IMR-90 (cell line): ENCODE results near the gene ARHGEF26. TPM values are rescaled to one million over a fixed set of nuclear protein-coding genes. Genes with fewer than 3 reads are reported as not detected.

Experiments used
- ATAC-seq: fragments of 200-7000 bp; cut with Tn5 transposase; 2 replicates; pipeline ENCODE4 v1.9.1; 2020; ENCODE audit warnings: low read depth, mild to moderate bottlenecking, moderate library complexity
- BruUV-seq: library from RNA; stranded (reverse); fragments of 400-500 nt; replicated peaks from 2 replicates; lab custom pipeline; 2021; lab: Mats Ljungman, UMichigan
- CTCF ChIA-PET: fragments of 300-600 bp; formaldehyde crosslinking; extraction: SDS; loops from one replicate; lab custom pipeline; 2021; ENCODE audit warnings: antibody characterized with exemption; lab: Yijun Ruan, JAX
- POLR2A ChIA-PET: fragments of 300-600 bp; sonication (Branson Sonifier 250); formaldehyde crosslinking; loops from one replicate; lab custom pipeline; 2022; ENCODE audit warnings: antibody characterized with exemption; ENCODE audit not compliant: unreplicated experiment; lab: Charles Lee
- DNase-seq: peaks from one replicate; pipeline ENCODE4 v3.0.0; 2013
- H2AFZ ChIP-seq: replicated peaks from 2 replicates; pipeline ENCODE3; 2013; ENCODE audit warnings: low read length, mild to moderate bottlenecking; ENCODE audit not compliant: poor library complexity
- H2AK5ac ChIP-seq: 2 replicates; pipeline ENCODE4 v1.6.1; 2013; ENCODE audit warnings: low read depth, low read length, inconsistent platforms
- H2AK9ac ChIP-seq: replicated peaks from 2 replicates; pipeline ENCODE3; 2013; ENCODE audit warnings: mild to moderate bottlenecking, low read depth, low read length, moderate library complexity; ENCODE audit not compliant: poor library complexity
- H2BK120ac ChIP-seq: 2 replicates; pipeline ENCODE4 v1.6.1; 2013; ENCODE audit warnings: low read depth, low read length, inconsistent platforms
- H2BK15ac ChIP-seq: 3 replicates; pipeline ENCODE4 v1.6.1; 2013; ENCODE audit warnings: low read depth, low read length, inconsistent platforms
- H2BK20ac ChIP-seq: 2 replicates; pipeline ENCODE4 v1.6.1; 2013; ENCODE audit warnings: low read depth, mild to moderate bottlenecking, inconsistent platforms, low read length, moderate library complexity
- H2BK5ac ChIP-seq: 2 replicates; pipeline ENCODE4 v1.6.1; 2013; ENCODE audit warnings: mild to moderate bottlenecking, low read depth, low read length, inconsistent platforms; ENCODE audit not compliant: poor library complexity, severe bottlenecking
- H3K14ac ChIP-seq: replicated peaks from 2 replicates; pipeline ENCODE4 v1.6.1; 2013; ENCODE audit warnings: low read depth, low read length, inconsistent platforms
- H3K18ac ChIP-seq: 2 replicates; pipeline ENCODE4 v1.6.1; 2013; ENCODE audit warnings: low read depth, low read length, control low read depth
- H3K23ac ChIP-seq: 2 replicates; pipeline ENCODE4 v1.6.1; 2013; ENCODE audit warnings: low read depth, low read length, inconsistent platforms
- H3K27ac ChIP-seq: 2 replicates; pipeline ENCODE4 v1.5.1; 2013; ENCODE audit warnings: mild to moderate bottlenecking, control low read depth, low read length; ENCODE audit not compliant: insufficient read depth
- H3K27me3 ChIP-seq: 2 replicates; pipeline ENCODE4 v1.6.1; 2013; ENCODE audit warnings: low read length; ENCODE audit not compliant: control insufficient read depth, insufficient read depth
- H3K36me3 ChIP-seq: 2 replicates; pipeline ENCODE4 v1.6.1; 2013; ENCODE audit warnings: low read length, mixed read lengths; ENCODE audit not compliant: control insufficient read depth, insufficient read depth
- H3K4ac ChIP-seq: 2 replicates; pipeline ENCODE4 v1.6.1; 2013; ENCODE audit warnings: low read depth, low read length, inconsistent platforms
- H3K4me1 ChIP-seq: 2 replicates; pipeline ENCODE4 v1.6.1; 2013; ENCODE audit warnings: low read length, mixed read lengths; ENCODE audit not compliant: control insufficient read depth, insufficient read depth
- H3K4me2 ChIP-seq: 2 replicates; pipeline ENCODE4 v1.6.1; 2013; ENCODE audit warnings: low read depth, mild to moderate bottlenecking, control low read depth, low read length, moderate library complexity
- H3K4me3 ChIP-seq: 2 replicates; pipeline ENCODE4 v1.5.1; 2013; ENCODE audit warnings: low read depth, mild to moderate bottlenecking, control low read depth, low read length, moderate library complexity; ENCODE audit not compliant: insufficient read depth
- H3K56ac ChIP-seq: 2 replicates; pipeline ENCODE4 v1.6.1; 2013; ENCODE audit warnings: low read length, inconsistent platforms; ENCODE audit not compliant: insufficient read depth; ENCODE audit errors: extremely low read depth
- H3K79me1 ChIP-seq, 2 experiments: 2 replicates each; pipeline ENCODE4 v1.6.1; 2013; ENCODE audit warnings: low read length in 2 of 2, inconsistent platforms in 1 of 2, low read depth in 1 of 2
- H3K9ac ChIP-seq: 2 replicates; pipeline ENCODE4 v1.6.1; 2013; ENCODE audit warnings: low read depth, low read length, control low read depth
- H3K9me1 ChIP-seq: 2 replicates; pipeline ENCODE4 v1.6.1; 2013; ENCODE audit warnings: low read length, inconsistent platforms; ENCODE audit not compliant: insufficient read depth
- H3K9me3 ChIP-seq: 2 replicates; pipeline ENCODE4 v1.6.1; 2013; ENCODE audit warnings: low read length; ENCODE audit not compliant: control insufficient read depth, insufficient read depth
- H4K20me1 ChIP-seq: 2 replicates; pipeline ENCODE4 v1.6.1; 2013; ENCODE audit warnings: low read length, inconsistent platforms; ENCODE audit not compliant: insufficient read depth
- H4K5ac ChIP-seq: 2 replicates; pipeline ENCODE4 v1.6.1; 2013; ENCODE audit warnings: mild to moderate bottlenecking, low read depth, low read length, control low read depth
- H4K8ac ChIP-seq, 2 experiments: 2 replicates each; pipeline ENCODE4 v1.6.1; 2013; ENCODE audit warnings: low read depth in 2 of 2, low read length in 2 of 2, control low read depth in 1 of 2, inconsistent platforms in 1 of 2
- H4K91ac ChIP-seq: 2 replicates; pipeline ENCODE4 v1.6.1; 2013; ENCODE audit warnings: low read depth, low read length, inconsistent platforms; ENCODE audit not compliant: insufficient read depth
- BHLHE40 ChIP-seq: fragments of 150-350 bp; IDR thresholded peaks from 2 replicates; pipeline ENCODE4 v1.6.1; 2016; ENCODE audit warnings: mild to moderate bottlenecking, low read depth, low read length
- CEBPB ChIP-seq: IDR thresholded peaks from 2 replicates; pipeline ENCODE4 v1.6.1; 2012; ENCODE audit warnings: low read depth, low read length, improper control_type of control experiment
- CHD1 ChIP-seq: IDR thresholded peaks from 2 replicates; pipeline ENCODE4 v1.6.1; 2012; ENCODE audit warnings: low read depth, low read length, improper control_type of control experiment
- FOS ChIP-seq: fragments of 150-350 bp; IDR thresholded peaks from 2 replicates; pipeline ENCODE4 v1.6.1; 2016; ENCODE audit warnings: low read depth, low read length
- MAFK ChIP-seq: IDR thresholded peaks from 2 replicates; pipeline ENCODE4 v1.6.1; 2012; ENCODE audit warnings: low read depth, low read length, improper control_type of control experiment
- MAZ ChIP-seq: IDR thresholded peaks from 2 replicates; pipeline ENCODE4 v1.6.1; 2012; ENCODE audit warnings: low read depth, mild to moderate bottlenecking, low read length, improper control_type of control experiment, moderate library complexity, borderline replicate concordance
- MXI1 ChIP-seq: IDR thresholded peaks from 2 replicates; pipeline ENCODE4 v1.6.1; 2012; ENCODE audit warnings: low read depth, mild to moderate bottlenecking, low read length, moderate library complexity, borderline replicate concordance
- NFE2L2 ChIP-seq: fragments of 150-350 bp; IDR thresholded peaks from 2 replicates; pipeline ENCODE4 v1.6.1; 2016; ENCODE audit warnings: low read depth, mild to moderate bottlenecking, low read length
- POLR2A ChIP-seq: IDR thresholded peaks from 2 replicates; pipeline ENCODE4 v1.6.1; 2012; ENCODE audit warnings: mild to moderate bottlenecking, low read depth, low read length
- RAD21 ChIP-seq: IDR thresholded peaks from 2 replicates; pipeline ENCODE4 v1.6.1; 2012; ENCODE audit warnings: low read length, improper control_type of control experiment
- RCOR1 ChIP-seq: IDR thresholded peaks from 2 replicates; pipeline ENCODE4 v1.6.1; 2012; ENCODE audit warnings: mild to moderate bottlenecking, low read length, improper control_type of control experiment; ENCODE audit not compliant: insufficient replicate concordance
- RFX5 ChIP-seq: IDR thresholded peaks from 2 replicates; pipeline ENCODE4 v1.8.0; 2012; ENCODE audit warnings: low read depth, mild to moderate bottlenecking, low read length, moderate library complexity
- SMC3 ChIP-seq: fragments of 150-350 bp; IDR thresholded peaks from 2 replicates; pipeline ENCODE4 v1.6.1; 2016; ENCODE audit warnings: low read depth, mild to moderate bottlenecking, antibody characterized with exemption, low read length, moderate library complexity
- WGBS, 2 experiments: methylation state at CpG; one replicate each; pipeline versions ENCODE4 v1.1.5 to v1.1.7; 2013; ENCODE audit warnings: missing lambda C conversion rate in 2 of 2; ENCODE audit not compliant: insufficient read length in 1 of 2; ENCODE audit errors: extremely low coverage in 2 of 2; 5-methylcytosine and 5-hydroxymethylcytosine counted together
- dilution Hi-C: fragments of 300-500 bp; cut with HindIII; formaldehyde crosslinking; loops from one replicate; pipeline ENCODE4 v1.14.3; 2018; ENCODE audit warnings: low sequenced_read_pairs; ENCODE audit not compliant: unreplicated experiment
- in situ Hi-C: fragments of 300-500 bp; cut with MboI; formaldehyde crosslinking; loops from 3 replicates; pipeline ENCODE4 v1.14.3; 2019; ENCODE audit warnings: low sequenced_read_pairs, inconsistent platforms, mixed read lengths
- intact Hi-C: fragments of 100-400 bp; cut with micrococcal nuclease; formaldehyde crosslinking; loops from 2 replicates; pipeline ENCODE4 v1.10.0; 2022
- polyA plus RNA-seq, 3 experiments: library from polyadenylated mRNA; depleted of rRNA; stranded (reverse); fragments of >200 nt; gene quantifications; 2 replicates each; pipeline ENCODE4 v1.2.3, GENCODE V29; 2012; ENCODE audit warnings: low replicate concordance in 1 of 3
- total RNA-seq: library from RNA; depleted of rRNA; stranded (reverse); fragments of >200 nt; gene quantifications from 2 replicates; pipeline ENCODE4 v1.2.3, GENCODE V29; 2012
- TF ChIP-seq, protein P1 (sequence below): fragments of 150-350 bp; IDR thresholded peaks from 2 replicates; pipeline ENCODE4 v1.6.1; 2017; ENCODE audit warnings: mild to moderate bottlenecking, antibody characterized with exemption, low read length, low read depth
- TF ChIP-seq, protein P2 (sequence below): conservative IDR thresholded peaks from 2 replicates; pipeline ENCODE4 v1.5.1; 2012; ENCODE audit warnings: mild to moderate bottlenecking, low read depth, low read length, improper control_type of control experiment
- TF ChIP-seq, protein P3 (sequence below): fragments of 150-350 bp; IDR thresholded peaks from 2 replicates; pipeline ENCODE4 v1.6.1; 2016; ENCODE audit warnings: low read depth, mild to moderate bottlenecking, low read length, moderate library complexity, borderline replicate concordance

The ARHGEF26 gene
- total and polyA plus RNA-seq, 2 of the 4 experiments (the other 2 are of a cell fraction): 2.0 to 2.3 TPM

DNA sequence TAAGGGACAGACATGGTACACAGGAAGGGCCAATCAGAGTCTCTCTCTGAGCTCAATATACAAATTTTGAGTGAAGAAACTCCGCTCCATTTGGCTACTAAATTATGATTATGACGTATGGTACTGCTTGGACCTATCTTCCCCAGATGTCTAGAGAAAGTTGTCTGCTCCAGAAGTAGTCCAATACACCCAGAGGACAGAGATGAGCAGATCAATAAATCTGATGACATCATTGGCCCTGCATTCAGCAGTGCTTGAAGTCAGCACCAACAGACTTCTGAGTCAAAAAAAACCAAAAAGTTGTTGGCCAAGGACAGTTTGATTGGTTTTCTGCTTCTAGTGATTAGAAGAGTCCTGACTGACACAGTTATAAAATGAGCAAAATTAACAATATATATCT lies 19.9 kb upstream of the ARHGEF26 start:
- H3K4me2 ChIP-seq: no peak overlapping the region
- dilution Hi-C loops: no loop called here

More for the DNA sequence above, 19.9 kb upstream of the ARHGEF26 start:
- Histone ChIP-seq H2AFZ (no peak overlapping the region), H2BK5ac (no peak overlapping the region), H3K18ac (no peak overlapping the region), H2BK120ac (no peak overlapping the region), H3K23ac (no peak overlapping the region), H4K8ac (no peak overlapping the region), H3K4me3 (no peak overlapping the region), H2AK9ac (no peak overlapping the region), H4K5ac (no peak overlapping the region), H3K4ac (no peak overlapping the region), H3K9me3 (no peaks in the 10 kb centered on the region), H2BK15ac (no peak overlapping the region), H3K9ac (no peak overlapping the region), H2BK20ac (no peak overlapping the region), H3K36me3 (no peaks in the 10 kb centered on the region), H4K91ac (no peak overlapping the region), H3K56ac (no peak overlapping the region), H2AK5ac (no peak overlapping the region), H3K4me1 (no peaks in the 10 kb centered on the region), H3K9me1 (no peaks in the 10 kb centered on the region), H3K14ac (no peak overlapping the region), H3K27me3 (no peaks in the 10 kb centered on the region), H3K27ac (no peak overlapping the region), H3K79me1 (no peaks in the 10 kb centered on the region), H4K20me1 (no peaks in the 10 kb centered on the region)
- no peak for DNase-seq
- in situ Hi-C loops: no loop called here
- ChIA-PET CTCF (interaction anchor here (2.9 kb wide), 1 partner anchor 152 kb away, joined by 11 read pairs; no protein-coding TSS in a partner anchor), POLR2A (no interaction called here)
- intact Hi-C loops: no loop called here
- WGBS, 2 experiments: no CpG with 5 or more reads among the region's 2 CpGs
- BruUV-seq: no TSS peak
- TF ChIP-seq BHLHE40: no peak
- no peak for TF ChIP-seq MXI1
- TF ChIP-seq, protein P1, sequence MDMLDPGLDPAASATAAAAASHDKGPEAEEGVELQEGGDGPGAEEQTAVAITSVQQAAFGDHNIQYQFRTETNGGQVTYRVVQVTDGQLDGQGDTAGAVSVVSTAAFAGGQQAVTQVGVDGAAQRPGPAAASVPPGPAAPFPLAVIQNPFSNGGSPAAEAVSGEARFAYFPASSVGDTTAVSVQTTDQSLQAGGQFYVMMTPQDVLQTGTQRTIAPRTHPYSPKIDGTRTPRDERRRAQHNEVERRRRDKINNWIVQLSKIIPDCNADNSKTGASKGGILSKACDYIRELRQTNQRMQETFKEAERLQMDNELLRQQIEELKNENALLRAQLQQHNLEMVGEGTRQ: no peak
- TF ChIP-seq RFX5: no peak
- TF ChIP-seq MAZ: no peak
- no peak for TF ChIP-seq CHD1
- TF ChIP-seq, protein P2, sequence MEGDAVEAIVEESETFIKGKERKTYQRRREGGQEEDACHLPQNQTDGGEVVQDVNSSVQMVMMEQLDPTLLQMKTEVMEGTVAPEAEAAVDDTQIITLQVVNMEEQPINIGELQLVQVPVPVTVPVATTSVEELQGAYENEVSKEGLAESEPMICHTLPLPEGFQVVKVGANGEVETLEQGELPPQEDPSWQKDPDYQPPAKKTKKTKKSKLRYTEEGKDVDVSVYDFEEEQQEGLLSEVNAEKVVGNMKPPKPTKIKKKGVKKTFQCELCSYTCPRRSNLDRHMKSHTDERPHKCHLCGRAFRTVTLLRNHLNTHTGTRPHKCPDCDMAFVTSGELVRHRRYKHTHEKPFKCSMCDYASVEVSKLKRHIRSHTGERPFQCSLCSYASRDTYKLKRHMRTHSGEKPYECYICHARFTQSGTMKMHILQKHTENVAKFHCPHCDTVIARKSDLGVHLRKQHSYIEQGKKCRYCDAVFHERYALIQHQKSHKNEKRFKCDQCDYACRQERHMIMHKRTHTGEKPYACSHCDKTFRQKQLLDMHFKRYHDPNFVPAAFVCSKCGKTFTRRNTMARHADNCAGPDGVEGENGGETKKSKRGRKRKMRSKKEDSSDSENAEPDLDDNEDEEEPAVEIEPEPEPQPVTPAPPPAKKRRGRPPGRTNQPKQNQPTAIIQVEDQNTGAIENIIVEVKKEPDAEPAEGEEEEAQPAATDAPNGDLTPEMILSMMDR: no peak
- TF ChIP-seq, protein P3, sequence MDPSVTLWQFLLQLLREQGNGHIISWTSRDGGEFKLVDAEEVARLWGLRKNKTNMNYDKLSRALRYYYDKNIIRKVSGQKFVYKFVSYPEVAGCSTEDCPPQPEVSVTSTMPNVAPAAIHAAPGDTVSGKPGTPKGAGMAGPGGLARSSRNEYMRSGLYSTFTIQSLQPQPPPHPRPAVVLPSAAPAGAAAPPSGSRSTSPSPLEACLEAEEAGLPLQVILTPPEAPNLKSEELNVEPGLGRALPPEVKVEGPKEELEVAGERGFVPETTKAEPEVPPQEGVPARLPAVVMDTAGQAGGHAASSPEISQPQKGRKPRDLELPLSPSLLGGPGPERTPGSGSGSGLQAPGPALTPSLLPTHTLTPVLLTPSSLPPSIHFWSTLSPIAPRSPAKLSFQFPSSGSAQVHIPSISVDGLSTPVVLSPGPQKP: no peak
- TF ChIP-seq MAFK: no peak
- no peak for TF ChIP-seq CEBPB
- no peak for TF ChIP-seq RAD21
- no peak for TF ChIP-seq POLR2A
- TF ChIP-seq RCOR1: no peak
- TF ChIP-seq FOS: no peak
- no peak for TF ChIP-seq NFE2L2
- TF ChIP-seq SMC3: no peak
- ATAC-seq: no peak
